ENCODE results near the gene SAMD13. TPM values are rescaled to one million over a fixed set of nuclear protein-coding genes. Genes with fewer than 3 reads are reported as not detected.

SAMD13 gene
- total and polyA plus RNA-seq, 8 donors = 0.84 to 8.6 (median 8.2) TPM

- ATAC-seq = no peak
- Histone ChIP-seq H3K4me3 (peak overlapping the region; percentile 2 to 18), H3K27ac (no peak overlapping the region), H3K27me3 (peaks cover 11 to 33% of the 10 kb centered on the region in 2 donors), H3K4me1 (peaks cover 10 to 38% of the 10 kb centered on the region in 2 donors), H3K36me3 (no peaks in the 10 kb centered on the region), H3K9me3 (peaks cover 0 to 8% of the 10 kb centered on the region in 2 donors)
- no peak for TF ChIP-seq CTCF (IDR thresholded peaks at IDR 0.05)
- intact Hi-C loops (cut with DNase I) = no loop called here
- DNase-seq = no peak
Observed at GRCh38 chr1:84303314-84303830, 1.9 kb downstream of the SAMD13 start.

GRCh38 chr1:84307398-84307797 is 5.9 kb downstream of the SAMD13 start:
- no peak for TF ChIP-seq CTCF (IDR thresholded peaks at IDR 0.05)
- ATAC-seq (no peak), DNase-seq (no peak)
- intact Hi-C loops (cut with DNase I) = no loop called here
- peaks cover 0 to 2% of the 10 kb centered on the region in 2 donors for H3K27me3 ChIP-seq
- no peak overlapping the region for H3K4me3 ChIP-seq
- no peak overlapping the region for H3K27ac ChIP-seq
- peaks cover 0 to 6% of the 10 kb centered on the region in 2 donors for H3K4me1 ChIP-seq
- H3K9me3 ChIP-seq = peaks cover 0 to 8% of the 10 kb centered on the region in 2 donors
- no peaks in the 10 kb centered on the region for H3K36me3 ChIP-seq

GRCh38 chr1:84311296-84311695 is 9.8 kb downstream of the SAMD13 start:
- H3K4me1 ChIP-seq = no peaks in the 10 kb centered on the region
- no peak for DNase-seq
- TF ChIP-seq CTCF (IDR thresholded peaks at IDR 0.05) = no peak
- peaks cover 0 to 2% of the 10 kb centered on the region in 2 donors for H3K27me3 ChIP-seq
- intact Hi-C loops (cut with DNase I) = no loop called here
- ATAC-seq = no peak
- H3K4me3 ChIP-seq = no peak overlapping the region
- H3K9me3 ChIP-seq = peaks cover 0 to 12% of the 10 kb centered on the region in 2 donors
- H3K36me3 ChIP-seq = no peaks in the 10 kb centered on the region
- H3K27ac ChIP-seq = no peak overlapping the region

GRCh38 chr1:84319662-84320061 is 18.2 kb downstream of the SAMD13 start:
- no peaks in the 10 kb centered on the region for H3K4me1 ChIP-seq
- no peak overlapping the region for H3K27ac ChIP-seq
- no peak for DNase-seq
- no peak for ATAC-seq
- peaks cover 0 to 12% of the 10 kb centered on the region in 2 donors for H3K9me3 ChIP-seq
- H3K4me3 ChIP-seq = no peak overlapping the region
- TF ChIP-seq CTCF (IDR thresholded peaks at IDR 0.05) = no peak
- no peaks in the 10 kb centered on the region for H3K27me3 ChIP-seq
- H3K36me3 ChIP-seq = no peaks in the 10 kb centered on the region
- intact Hi-C loops (cut with DNase I) = no loop called here

- no peaks in the 10 kb centered on the region for H3K27me3 ChIP-seq
- intact Hi-C loops (cut with DNase I) = no loop called here
- H3K4me3 ChIP-seq = no peak overlapping the region
- H3K36me3 ChIP-seq = no peaks in the 10 kb centered on the region
- no peaks in the 10 kb centered on the region for H3K9me3 ChIP-seq
- H3K4me1 ChIP-seq = no peaks in the 10 kb centered on the region
- ATAC-seq = no peak
- no peak for TF ChIP-seq CTCF (IDR thresholded peaks at IDR 0.05)
- no peak overlapping the region for H3K27ac ChIP-seq
- DNase-seq = no peak
Observed at GRCh38 chr1:84327830-84328229, 26.3 kb downstream of the SAMD13 start.
